Endothelial cell of umbilical vein (primary cell): Measurements from ENCODE around the gene CEP72. TPM values are rescaled to one million over a fixed set of nuclear protein-coding genes. Genes with fewer than 3 reads are reported as not detected.
"Not testable (repeated sequence)": the region's sequence is repeated elsewhere in the genome, so short reads cannot be mapped to it uniquely, and the experiment has no call there.

Source experiments
- BruUV-seq: library from RNA; stranded (reverse); fragments of 400-500 nt; replicated peaks from 2 replicates; lab custom pipeline; 2021; lab: Mats Ljungman, UMichigan
- CTCF ChIA-PET: fragments of 300-600, 350-600 bp; sonication (Branson Sonifier 250); formaldehyde crosslinking; loops from one replicate; lab custom pipeline; 2021; ENCODE audit warnings: antibody characterized with exemption, inconsistent platforms; lab: Charles Lee
- POLR2A ChIA-PET: fragments of 300-600, 350-600 bp; sonication (Branson Sonifier 250); formaldehyde crosslinking; loops from one replicate; lab custom pipeline; 2021; ENCODE audit warnings: antibody characterized with exemption, inconsistent platforms; lab: Charles Lee
- DNase-seq: peaks from one replicate; pipeline ENCODE4 v3.0.0-alpha.2; 2011; ENCODE audit warnings: low read depth, low spot score
- FAIRE-seq: peaks from 2 replicates; lab custom pipeline; 2011; peaks lifted over from hg19 to GRCh38; lab: Jason Lieb, UNC
- H2AFZ ChIP-seq: 2 replicates; pipeline ENCODE4 v1.6.0; 2012; ENCODE audit warnings: low read depth, low read length, control low read depth, inconsistent platforms
- H3K27ac ChIP-seq: 2 replicates; pipeline ENCODE4 v1.5.1; 2011; ENCODE audit warnings: low read depth, mild to moderate bottlenecking, control low read depth, low read length, moderate library complexity; ENCODE audit not compliant: insufficient read depth
- H3K27me3 ChIP-seq, 2 experiments: 2 replicates each; pipeline versions ENCODE4 v1.6.0 to v1.6.1; 2011; ENCODE audit warnings: low read length in 2 of 2, mixed read lengths in 1 of 2; ENCODE audit not compliant: control insufficient read depth in 2 of 2, insufficient read depth in 2 of 2
- H3K36me3 ChIP-seq, 2 experiments: 2 replicates in 1 of 2; 3 replicates in 1 of 2; pipeline ENCODE4 v1.5.1; 2011; ENCODE audit warnings: low read length in 2 of 2, mild to moderate bottlenecking in 1 of 2, moderate library complexity in 1 of 2; ENCODE audit not compliant: control insufficient read depth in 2 of 2, insufficient read depth in 2 of 2; ENCODE audit errors: extremely low read depth in 1 of 2
- H3K4me1 ChIP-seq: 3 replicates; pipeline ENCODE4 v1.5.1; 2011; ENCODE audit warnings: mild to moderate bottlenecking, low read length; ENCODE audit not compliant: control insufficient read depth, insufficient read depth; ENCODE audit errors: extremely low read depth
- H3K4me2 ChIP-seq: 2 replicates; pipeline ENCODE4 v1.6.1; 2011; ENCODE audit warnings: low read length, control low read depth, mixed read lengths; ENCODE audit not compliant: insufficient read depth
- H3K4me3 ChIP-seq, 3 experiments: fragments of 200-600 bp in 1 of 3; sonication (generic), shearing (Covaris generic) in 1 of 3; replicated peaks in 1 of 3; 2 replicates each; pipeline ENCODE4 v1.5.1; 2011 to 2016; ENCODE audit warnings: control low read depth in 3 of 3, low read length in 3 of 3, mild to moderate bottlenecking in 2 of 3, inconsistent platforms in 1 of 3, low read depth in 1 of 3, moderate library complexity in 1 of 3; ENCODE audit not compliant: insufficient read depth in 1 of 3
- H3K79me2 ChIP-seq: 2 replicates; pipeline ENCODE4 v1.6.0; 2012; ENCODE audit warnings: low read length, inconsistent platforms; ENCODE audit not compliant: control insufficient read depth, insufficient read depth
- H3K9ac ChIP-seq: replicated peaks from 2 replicates; pipeline ENCODE3; 2011; ENCODE audit warnings: low read length, control low read depth; ENCODE audit not compliant: insufficient read depth; ENCODE audit errors: extremely low read depth
- H3K9me1 ChIP-seq: replicated peaks from 3 replicates; pipeline ENCODE4 v1.6.0; 2011; ENCODE audit warnings: mild to moderate bottlenecking, low read length; ENCODE audit not compliant: control insufficient read depth, insufficient read depth; ENCODE audit errors: extremely low read depth
- H3K9me3 ChIP-seq: replicated peaks from 2 replicates; pipeline ENCODE4 v1.5.1; 2012; ENCODE audit warnings: low read length, inconsistent platforms; ENCODE audit not compliant: control insufficient read depth, insufficient read depth
- H4K20me1 ChIP-seq: replicated peaks from 2 replicates; pipeline ENCODE3; 2011; ENCODE audit warnings: mild to moderate bottlenecking, low read length; ENCODE audit not compliant: control insufficient read depth, insufficient read depth; ENCODE audit errors: extremely low read depth
- CTCF ChIP-seq, 2 donors: IDR thresholded peaks; 1 replicate in 1 of 2; 2 replicates in 1 of 2; pipeline ENCODE4 v1.5.1; 2011; ENCODE audit warnings: low read length in 2 of 2, mild to moderate bottlenecking in 2 of 2, moderate library complexity in 2 of 2, control low read depth in 1 of 2, inconsistent platforms in 1 of 2, low read depth in 1 of 2; ENCODE audit not compliant: insufficient read depth in 1 of 2; ENCODE audit errors: extremely low read depth in 1 of 2
- EZH2 ChIP-seq: IDR thresholded peaks from 2 replicates; pipeline ENCODE4 v1.6.1; 2012; ENCODE audit warnings: borderline replicate concordance, low read depth, mild to moderate bottlenecking, moderate library complexity, low read length, inconsistent platforms; ENCODE audit not compliant: severe bottlenecking
- FOS ChIP-seq: IDR thresholded peaks from 2 replicates; pipeline ENCODE4 v1.6.1; 2011; ENCODE audit warnings: mild to moderate bottlenecking, low read length, moderate library complexity, borderline replicate concordance; ENCODE audit not compliant: insufficient read depth
- GATA2 ChIP-seq: IDR thresholded peaks from 2 replicates; pipeline ENCODE4 v1.7.0; 2011; ENCODE audit warnings: low read depth, mild to moderate bottlenecking, moderate library complexity, mixed read lengths, low read length; ENCODE audit not compliant: insufficient read length, insufficient read depth
- JUN ChIP-seq: IDR thresholded peaks from 2 replicates; pipeline ENCODE4 v1.6.1; 2011; ENCODE audit warnings: borderline replicate concordance, low read depth; ENCODE audit not compliant: insufficient read length, insufficient read depth
- MAX ChIP-seq: IDR thresholded peaks from 2 replicates; pipeline ENCODE4 v1.6.1; 2011; ENCODE audit not compliant: insufficient read depth, insufficient read length
- MYC ChIP-seq: IDR thresholded peaks from one replicate; pipeline ENCODE4 v1.6.1; 2011; ENCODE audit warnings: mild to moderate bottlenecking, low read depth, low read length
- POLR2A ChIP-seq: IDR thresholded peaks from 2 replicates; pipeline ENCODE4 v1.6.1; 2012; ENCODE audit warnings: low read depth, mild to moderate bottlenecking, control low read depth, low read length
- POLR2AphosphoS5 ChIP-seq: IDR thresholded peaks from 2 replicates; pipeline ENCODE4 v1.6.1; 2012; ENCODE audit warnings: low read depth, mild to moderate bottlenecking, control low read depth, low read length, moderate library complexity; ENCODE audit not compliant: insufficient read depth
- dilution Hi-C: fragments of 300-500 bp; cut with MboI; formaldehyde crosslinking; loops from one replicate; pipeline ENCODE4 v1.15.0; 2019; ENCODE audit warnings: low sequenced_read_pairs; ENCODE audit not compliant: extremely low pct_ligation_motif_present
- intact Hi-C: fragments of 100-400 bp; cut with micrococcal nuclease; formaldehyde crosslinking; loops from one replicate; pipeline ENCODE4 v1.10.0; 2022
- polyA plus RNA-seq, 4 experiments: library from polyadenylated mRNA; depleted of rRNA in 3 of 4; stranded (reverse) in 3 of 4; unstranded in 1 of 4; fragments of >200 nt; gene quantifications; 2 replicates each; pipeline versions ENCODE4 v1.2.1 to v1.2.3, GENCODE V29; 2011 to 2012; ENCODE audit warnings: missing spikeins in 1 of 4
- total RNA-seq: library from RNA; stranded (reverse); gene quantifications from 2 replicates; pipeline ENCODE4 v1.2.3, GENCODE V29; 2021

Gene CEP72
- total and polyA plus RNA-seq, 2 donors (not counting 3 experiments of a cell fraction or from before 2014, with no cell fraction given) = 2.9 to 9.5 TPM

GRCh38 chr5:677131-678101 is 65.3 kb downstream of the CEP72 start:
- H3K27ac ChIP-seq = no peak overlapping the region
- intact Hi-C loops (loop anchor here (10.0 kb wide), 1 partner anchor 363 kb away; no protein-coding TSS in a partner anchor), dilution Hi-C loops (no loop called here)
- CTCF ChIA-PET = no interaction called here
- H3K27me3 ChIP-seq = no peaks in the 10 kb centered on the region
- TF ChIP-seq GATA2 (no peak), FOS (no peak), POLR2AphosphoS5 (no peak), JUN (no peak), CTCF (IDR thresholded peaks at IDR 0.05; ENCODE audit: extremely low read depth in 1 of 2, insufficient read depth in 1 of 2, low read depth in 1 of 2, low read length in 2 of 2) (no peak), EZH2 (no peak), MAX (no peak), POLR2A (no peak), MYC (no peak)
- no peaks in the 10 kb centered on the region for H4K20me1 ChIP-seq
- H3K4me3 ChIP-seq = no peak overlapping the region
- FAIRE-seq = no peak
- H3K4me2 ChIP-seq = no peak overlapping the region
- H3K9me1 ChIP-seq = no peaks in the 10 kb centered on the region
- no peak overlapping the region for H2AFZ ChIP-seq
- BruUV-seq = no TSS peak
- H3K79me2 ChIP-seq = no peaks in the 10 kb centered on the region
- H3K4me1 ChIP-seq = no peaks in the 10 kb centered on the region
- H3K9me3 ChIP-seq = no peaks in the 10 kb centered on the region
- POLR2A ChIA-PET = no interaction called here
- no peak for DNase-seq
- no peaks in the 10 kb centered on the region for H3K36me3 ChIP-seq
- no peak overlapping the region for H3K9ac ChIP-seq

- H3K79me2 ChIP-seq, dilution Hi-C loops, H3K27ac ChIP-seq, CTCF ChIA-PET, H3K36me3 ChIP-seq, H3K4me2 ChIP-seq, BruUV-seq, FAIRE-seq, DNase-seq, H3K9me3 ChIP-seq, H3K4me3 ChIP-seq, H3K27me3 ChIP-seq, H3K9me1 ChIP-seq, H4K20me1 ChIP-seq, H3K9ac ChIP-seq, H3K4me1 ChIP-seq, H2AFZ ChIP-seq, POLR2A ChIA-PET: not testable (repeated sequence)
- intact Hi-C loops = loop anchor here (10.0 kb wide), 1 partner anchor 364 kb away; no protein-coding TSS in a partner anchor
These were observed 66.4 kb downstream of the CEP72 start for GRCh38 chr5:678521-678920.
